H1 (cell line): ENCODE measurements around the gene GALNT2. TPM values are rescaled to one million over a fixed set of nuclear protein-coding genes. Genes with fewer than 3 reads are reported as not detected.

Experiments used
- polyA plus RNA-seq, 7 experiments: library from polyadenylated mRNA; depleted of rRNA in 3 of 7; stranded (reverse) in 5 of 7; unstranded in 2 of 7; fragments of >200 nt in 5 of 7; fragments of 200-250 nt in 2 of 7; gene quantifications; 1 replicate in 5 of 7; 2 replicates in 1 of 7; 4 replicates in 1 of 7; pipeline versions ENCODE4 v1.2.1 to v1.2.3, GENCODE V29; 2011 to 2013; ENCODE audit warnings: missing spikeins in 2 of 7, mixed read lengths in 2 of 7
- total RNA-seq: library from RNA; stranded (reverse); fragmentation: NEBNext Ultra II Directional; extraction: Animal tissue kit (Norgen Biotek cat#: 25700); gene quantifications from 2 replicates; pipeline ENCODE4 v1.2.1, GENCODE V29; 2021
- TF ChIP-seq, protein P1 (sequence below): IDR thresholded peaks from 2 replicates; pipeline ENCODE4 v1.6.1; 2011; ENCODE audit warnings: low read length, improper control_type of control experiment

GALNT2 gene
- total and polyA plus RNA-seq, 2 of the 8 experiments (the other 6 are each of a cell fraction or from before 2014, with no cell fraction given) = 34.5 to 75.3 TPM

DNA sequence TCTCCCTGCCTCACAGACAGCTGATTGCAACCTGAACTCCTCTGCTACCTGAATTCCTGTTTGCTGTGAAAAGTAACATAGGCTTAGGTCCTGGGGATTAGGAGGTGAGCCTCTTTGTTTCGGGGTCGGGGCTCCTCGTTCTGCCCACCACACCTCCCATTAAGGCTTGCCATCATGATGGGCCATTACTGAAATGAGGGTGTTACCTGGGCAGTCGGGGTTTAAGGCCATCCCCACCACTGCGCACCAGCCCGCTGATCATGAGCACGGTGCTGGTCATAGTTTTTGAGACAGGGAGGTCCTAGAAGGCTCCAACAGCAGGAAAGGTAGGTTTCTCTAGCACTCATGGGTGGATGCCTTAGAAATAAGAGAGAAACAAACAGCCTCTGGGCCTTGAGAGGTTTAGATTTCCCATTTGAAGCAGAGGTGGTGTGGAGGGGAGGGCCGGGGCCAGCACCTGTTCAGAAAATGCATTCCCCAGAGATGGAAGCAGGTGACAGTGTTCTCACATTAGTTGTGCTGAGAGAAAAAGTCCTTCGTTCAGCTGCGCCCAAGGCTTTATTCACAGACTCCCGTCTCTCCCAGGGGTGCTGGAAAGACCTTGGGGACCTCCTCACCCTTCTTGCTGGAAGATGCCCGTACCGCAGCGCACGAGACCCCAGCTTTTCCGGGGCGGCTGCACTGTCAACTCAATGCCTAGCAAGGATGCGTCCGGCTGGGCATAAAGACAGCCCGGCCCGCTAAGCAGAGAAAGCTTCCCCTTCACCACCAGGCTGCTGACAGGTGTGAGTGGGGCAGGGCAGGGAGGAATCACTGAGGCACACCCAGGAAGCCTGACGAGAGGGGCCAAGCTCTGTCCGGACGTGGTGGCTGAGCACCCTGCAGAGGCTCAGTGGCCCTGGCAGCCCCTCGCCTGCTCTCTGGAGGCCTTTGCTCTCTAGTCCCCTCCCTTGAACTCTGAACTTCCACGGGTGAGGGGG is 233.6 kb downstream of the GALNT2 start (continued):
- TF ChIP-seq, protein P1, sequence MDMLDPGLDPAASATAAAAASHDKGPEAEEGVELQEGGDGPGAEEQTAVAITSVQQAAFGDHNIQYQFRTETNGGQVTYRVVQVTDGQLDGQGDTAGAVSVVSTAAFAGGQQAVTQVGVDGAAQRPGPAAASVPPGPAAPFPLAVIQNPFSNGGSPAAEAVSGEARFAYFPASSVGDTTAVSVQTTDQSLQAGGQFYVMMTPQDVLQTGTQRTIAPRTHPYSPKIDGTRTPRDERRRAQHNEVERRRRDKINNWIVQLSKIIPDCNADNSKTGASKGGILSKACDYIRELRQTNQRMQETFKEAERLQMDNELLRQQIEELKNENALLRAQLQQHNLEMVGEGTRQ = no peak
